HG03095 (cell line): ENCODE measurements around the gene SEC61G.

Experiments
- ATAC-seq: cut with Tn5 transposase; IDR thresholded peaks from one replicate; pipeline ENCODE4 v1.9.1; 2021; ENCODE audit warnings: moderate library complexity; ENCODE audit not compliant: unreplicated experiment

SEC61G gene

DNA sequence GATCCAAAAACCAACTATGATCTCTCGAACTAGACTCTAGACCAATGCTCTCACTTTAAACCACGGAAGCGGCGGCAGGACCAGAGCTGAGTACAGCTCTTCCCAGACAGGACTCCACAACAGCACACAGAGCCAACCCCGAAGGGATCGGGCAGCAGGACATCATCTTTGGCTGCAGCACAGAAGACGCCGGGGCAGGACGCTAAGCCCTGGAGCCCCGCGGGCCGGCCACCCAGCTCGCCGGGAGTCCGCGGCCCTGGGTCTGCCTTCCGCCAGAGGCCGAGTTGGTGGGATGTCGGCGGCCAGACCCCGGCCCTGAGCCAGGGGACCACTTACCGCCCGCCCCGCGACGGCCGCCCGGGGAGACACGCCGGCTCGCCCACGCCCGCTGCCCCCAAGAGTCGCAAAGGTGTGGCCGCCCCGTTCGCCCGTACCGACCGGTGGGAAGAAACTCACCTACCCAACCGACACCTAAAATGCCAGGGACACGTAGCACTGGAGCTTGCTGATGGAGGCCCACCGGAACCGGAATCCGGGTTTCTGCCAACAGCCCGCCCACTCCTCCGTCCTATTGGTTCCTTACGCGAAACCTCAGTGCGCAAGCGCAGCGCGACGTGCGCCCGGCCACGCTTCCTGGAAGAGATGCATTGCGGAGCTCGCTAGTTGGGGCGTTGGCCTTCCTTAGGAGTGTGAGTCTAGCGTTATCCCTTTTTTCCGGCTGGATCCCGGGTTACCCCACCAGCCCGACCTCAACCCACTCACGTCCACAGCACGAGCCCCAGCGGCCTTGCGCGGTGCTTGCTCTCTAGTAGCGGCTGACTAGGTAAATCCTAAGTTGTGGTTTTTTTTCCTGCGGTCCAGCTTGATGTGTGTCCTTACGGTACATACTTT is at the start of gene SEC61G:
TSS of gene SEC61G (minus strand) at position 510 of the 891 bp plus-strand sequence. CDS start 1,623 bp downstream, outside the sequence.
- peak; percentile 96 for ATAC-seq

DNA sequence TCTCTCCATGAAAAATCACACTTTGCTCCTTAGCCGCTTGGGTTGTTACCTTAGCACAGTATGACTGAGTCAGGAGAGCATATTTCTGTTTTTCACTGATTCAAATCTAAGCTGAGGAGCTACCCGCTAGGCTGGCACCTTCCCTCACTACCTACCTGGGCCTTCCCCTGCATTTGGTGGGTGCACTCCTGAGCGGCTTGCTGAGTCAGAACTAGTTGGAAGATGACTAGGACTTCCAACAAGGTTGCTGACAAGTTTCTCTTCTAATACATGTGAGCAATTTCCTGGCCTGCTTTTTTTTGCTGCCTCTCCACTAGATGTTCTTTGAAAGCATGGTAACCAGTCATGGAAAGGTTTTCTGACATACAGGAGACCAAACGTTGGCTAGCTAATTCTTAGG is 43.8 kb upstream of the SEC61G start:
- no peak for ATAC-seq

DNA sequence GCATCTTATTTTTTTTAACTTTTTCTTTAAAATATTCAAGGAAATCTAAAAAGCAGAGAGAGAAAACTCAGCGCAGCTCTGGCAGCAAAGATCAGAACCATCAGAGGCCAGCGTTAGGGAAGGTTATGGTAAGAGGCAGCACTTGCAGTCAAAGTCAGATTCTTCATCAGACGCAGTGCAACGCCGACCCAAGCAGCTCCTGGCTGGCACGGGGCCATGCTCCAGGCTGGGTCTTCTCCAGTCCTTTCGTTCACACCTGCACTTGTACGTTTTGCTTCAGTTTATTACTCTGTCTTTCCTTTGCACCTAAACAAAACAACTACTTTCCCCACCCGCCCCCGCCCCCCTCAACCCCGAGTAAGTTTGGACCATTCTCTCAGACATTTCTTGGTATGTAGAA is 43.1 kb upstream of the SEC61G start:
- ATAC-seq, result no peak

DNA sequence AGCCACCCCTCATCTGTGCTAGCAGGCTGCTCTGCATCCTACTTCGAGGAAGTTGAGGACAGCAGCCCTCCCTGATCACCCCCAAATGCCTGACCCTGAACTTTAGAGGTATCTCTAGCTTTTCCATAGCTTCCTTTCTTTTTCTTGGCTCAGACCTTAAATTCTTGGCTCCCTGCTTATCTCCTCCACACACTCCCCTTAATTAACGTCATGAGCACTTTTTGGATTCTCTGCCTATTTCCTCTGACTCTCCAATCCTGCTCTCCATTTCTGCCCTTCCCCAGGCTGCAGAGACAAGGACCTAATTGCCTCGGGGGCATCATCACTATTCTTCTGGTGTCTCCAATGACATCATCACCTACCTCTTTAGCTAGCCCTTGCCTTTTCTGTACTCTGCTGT is 40.8 kb upstream of the SEC61G start:
- no peak for ATAC-seq

DNA sequence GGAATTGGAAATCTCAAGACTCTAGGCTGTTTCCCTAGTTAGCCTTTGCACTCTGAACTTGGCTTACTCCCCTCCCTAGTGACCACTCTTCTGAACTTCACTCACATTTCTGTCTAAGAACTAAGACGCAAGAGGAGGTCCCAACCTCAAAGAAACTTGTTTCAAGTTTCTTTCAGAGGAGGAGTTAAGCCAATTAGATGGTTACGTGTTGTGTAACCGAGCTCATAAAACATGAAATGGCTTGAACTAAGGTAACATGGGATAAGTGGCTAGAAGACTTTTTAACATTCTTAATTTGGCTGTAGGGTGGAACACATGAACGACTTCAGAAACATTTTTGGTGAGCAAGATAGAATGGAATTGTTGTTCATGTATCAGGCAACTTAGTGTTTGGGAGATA is 39.5 kb upstream of the SEC61G start:
- ATAC-seq, result no peak

DNA sequence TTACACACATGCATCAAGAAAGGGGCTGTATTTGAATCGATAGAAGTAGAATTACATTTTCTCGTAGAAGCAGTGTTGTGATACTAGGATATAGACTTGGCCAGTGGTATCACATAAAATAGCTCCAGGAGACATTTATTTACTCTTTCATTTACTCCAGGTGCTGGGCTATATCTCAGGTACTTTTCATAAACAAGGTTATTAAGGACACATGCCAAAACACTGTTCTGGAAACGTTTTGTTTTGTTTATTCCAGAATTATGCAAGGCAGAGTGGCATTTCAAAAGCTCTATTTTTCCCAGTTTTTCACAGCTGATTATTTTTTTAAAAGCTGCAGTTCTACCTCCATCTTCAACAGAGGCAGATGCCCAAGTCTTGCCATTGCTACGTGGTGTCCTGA is 37.8 kb upstream of the SEC61G start:
- no peak for ATAC-seq

DNA sequence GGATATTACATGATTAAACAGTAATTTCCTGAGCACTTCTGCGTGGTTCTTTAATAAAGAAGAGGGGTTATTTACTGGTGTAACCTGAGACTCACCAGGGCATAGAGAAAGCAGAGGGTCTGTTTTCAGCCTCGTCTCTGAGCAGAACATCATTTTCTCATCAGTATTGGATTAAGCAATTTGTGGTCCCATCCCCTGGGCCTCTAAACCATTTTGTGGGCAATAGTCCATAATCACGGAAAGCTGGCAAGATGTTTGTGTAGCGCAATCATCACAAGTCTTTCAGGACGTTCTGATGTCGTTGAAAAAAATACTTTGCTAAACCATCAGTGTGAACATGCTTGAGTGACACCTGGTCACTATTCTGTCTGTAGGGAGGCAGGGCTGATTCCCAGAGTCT is 37.1 kb upstream of the SEC61G start:
- ATAC-seq, result no peak

DNA sequence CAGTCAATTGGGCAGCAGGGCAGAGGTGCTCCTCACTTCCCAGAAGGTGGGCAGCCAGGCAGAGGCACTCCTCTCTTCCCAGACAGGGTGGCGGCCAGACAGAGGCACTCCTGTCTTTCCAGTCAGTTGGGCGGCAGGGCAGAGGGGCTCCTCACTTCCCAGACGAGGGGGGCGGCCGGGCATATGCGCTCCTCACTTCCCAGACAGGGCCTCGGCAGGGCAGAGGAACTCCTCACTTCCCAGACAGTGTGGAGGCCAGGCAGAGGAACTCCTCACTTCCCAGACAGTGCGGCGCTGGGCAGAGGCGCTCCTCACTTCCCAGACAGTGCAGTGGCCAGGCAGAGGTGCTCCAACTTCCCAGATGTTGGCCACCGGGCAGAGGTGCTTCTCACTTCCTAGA is 33.4 kb upstream of the SEC61G start:
- ATAC-seq, result no peak

DNA sequence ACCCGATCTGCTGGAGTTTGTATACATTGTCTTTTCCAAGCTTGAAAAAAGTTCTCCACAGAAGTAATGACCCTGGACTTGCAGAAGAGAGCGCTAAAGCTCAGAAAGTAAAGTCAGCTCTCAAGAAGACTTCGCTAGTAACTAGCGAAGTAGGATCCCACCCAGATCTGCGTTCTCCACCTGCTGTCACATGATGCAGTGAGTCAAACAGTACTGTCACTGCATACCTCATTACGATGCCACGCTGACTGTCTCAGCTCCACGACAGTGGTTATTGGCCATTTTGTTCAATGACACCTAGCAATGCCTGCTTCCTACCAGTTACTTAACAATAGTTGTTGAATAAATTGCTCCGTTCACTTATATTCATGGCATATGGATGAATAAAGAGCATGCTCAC is 29.7 kb upstream of the SEC61G start:
- peak; percentile 89 for ATAC-seq

DNA sequence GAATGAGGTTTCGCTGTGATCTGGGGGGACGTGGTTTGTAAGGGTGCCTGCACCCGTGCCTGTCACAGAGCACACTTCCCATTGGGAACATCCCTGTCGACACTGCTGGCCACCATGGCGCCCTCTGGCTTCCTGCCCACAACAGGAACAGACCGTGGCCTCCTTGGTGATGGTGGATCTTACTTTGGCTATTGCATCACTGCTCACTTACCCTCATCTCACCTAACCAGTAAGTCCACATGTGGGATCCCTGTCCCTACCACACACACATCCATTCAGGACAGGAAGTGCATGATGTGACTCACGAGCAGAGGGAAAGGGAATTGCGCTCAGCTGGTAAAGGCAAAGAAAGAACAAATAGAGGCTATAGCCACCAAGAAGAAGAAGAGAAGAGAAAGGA is 26.2 kb upstream of the SEC61G start:
- no peak for ATAC-seq

DNA sequence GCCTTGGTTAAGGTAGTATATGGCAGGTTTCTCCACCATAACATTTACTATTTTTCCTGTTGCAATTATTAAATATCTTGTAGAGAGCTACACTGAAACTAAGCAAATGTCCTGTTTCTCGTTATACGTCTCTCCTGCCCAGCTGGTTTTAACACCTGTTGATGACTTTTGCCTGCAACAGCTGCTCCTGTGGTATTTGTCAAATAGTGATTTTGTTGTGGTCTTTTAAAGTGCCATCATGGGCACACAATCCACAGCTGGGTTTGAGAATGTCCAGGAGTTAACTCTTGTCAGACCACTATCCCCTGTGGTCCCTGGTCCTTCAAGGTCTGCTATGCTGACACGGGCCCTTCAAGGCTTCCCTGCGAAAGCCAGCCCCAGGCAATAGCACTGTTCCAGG is 24.9 kb upstream of the SEC61G start:
- ATAC-seq, result no peak

DNA sequence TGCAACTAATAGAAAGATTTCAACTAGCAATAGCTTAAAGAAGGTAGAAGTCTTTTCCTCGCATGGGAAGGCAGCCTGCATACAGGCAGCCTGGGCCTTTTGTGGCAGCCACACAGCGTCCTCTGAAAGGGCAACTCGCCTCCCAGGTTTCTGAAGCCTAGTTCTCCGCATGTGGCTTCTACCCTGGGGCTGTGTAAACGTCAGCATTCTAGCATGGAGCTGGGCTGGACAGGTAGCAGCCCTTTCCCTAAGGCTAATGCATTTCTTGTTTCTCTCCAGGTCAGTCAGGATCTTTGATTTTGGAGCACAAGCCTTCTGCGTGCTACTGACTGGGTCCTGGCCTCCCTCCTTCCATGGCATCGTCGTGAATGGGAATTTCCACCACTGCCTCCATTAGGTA is 23.8 kb upstream of the SEC61G start:
- ATAC-seq, result no peak

DNA sequence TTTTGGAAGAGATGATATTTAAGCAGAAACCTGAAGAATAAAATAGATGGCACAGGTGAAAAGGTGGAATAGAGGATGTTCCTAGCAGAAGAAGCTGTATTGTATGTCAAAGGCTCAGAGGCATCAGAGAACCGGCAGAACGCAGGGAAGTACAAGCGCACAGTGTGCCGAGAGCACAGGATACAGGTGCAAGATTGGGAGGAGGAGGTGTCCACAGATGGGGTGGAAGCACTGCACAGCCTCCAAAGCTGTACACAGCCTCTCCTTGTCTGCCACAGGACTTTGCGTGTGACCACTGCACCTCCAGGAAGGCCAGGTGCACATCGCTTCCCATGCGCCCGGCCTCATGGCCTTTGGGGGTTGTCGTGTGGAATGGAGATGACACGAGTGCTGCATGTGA is 23.3 kb upstream of the SEC61G start:
- ATAC-seq, result no peak

DNA sequence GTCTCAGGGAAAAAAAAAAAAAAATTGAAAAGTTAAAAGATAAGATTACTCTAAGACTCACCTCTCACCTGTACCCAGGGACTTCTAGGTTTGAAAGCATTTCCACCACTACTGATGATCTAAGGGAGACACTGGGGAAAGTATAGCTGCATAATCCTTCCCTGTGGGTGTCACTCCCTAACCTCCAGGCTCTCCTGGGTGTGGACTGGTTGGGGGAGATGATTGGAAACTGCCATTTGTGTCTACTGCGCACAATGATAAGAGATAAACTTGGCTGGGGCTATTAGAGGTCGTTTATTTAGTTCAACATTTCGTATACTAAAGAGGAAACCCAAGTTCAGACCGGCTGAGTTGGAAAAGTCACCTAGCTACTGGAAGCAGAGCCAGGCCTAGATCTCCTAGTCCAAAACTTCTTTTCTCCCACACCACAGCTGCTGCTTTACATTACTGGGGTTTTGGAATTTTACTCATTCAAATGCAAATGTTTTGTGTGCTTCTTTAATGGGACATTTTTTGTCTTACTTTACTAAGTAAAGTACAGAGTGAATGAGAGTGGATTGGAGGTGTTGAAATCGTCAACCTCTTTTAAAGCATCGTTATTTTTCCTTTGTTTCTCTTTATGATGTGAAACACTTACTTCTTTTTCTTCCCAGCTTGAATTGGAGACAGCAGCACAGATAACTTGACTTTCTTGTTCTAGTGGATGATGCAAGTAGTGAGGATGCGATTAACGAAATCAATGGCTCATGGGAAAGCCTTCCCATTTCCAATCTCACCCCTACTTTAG is 22.3 kb upstream of the SEC61G start:
- no peak for ATAC-seq

DNA sequence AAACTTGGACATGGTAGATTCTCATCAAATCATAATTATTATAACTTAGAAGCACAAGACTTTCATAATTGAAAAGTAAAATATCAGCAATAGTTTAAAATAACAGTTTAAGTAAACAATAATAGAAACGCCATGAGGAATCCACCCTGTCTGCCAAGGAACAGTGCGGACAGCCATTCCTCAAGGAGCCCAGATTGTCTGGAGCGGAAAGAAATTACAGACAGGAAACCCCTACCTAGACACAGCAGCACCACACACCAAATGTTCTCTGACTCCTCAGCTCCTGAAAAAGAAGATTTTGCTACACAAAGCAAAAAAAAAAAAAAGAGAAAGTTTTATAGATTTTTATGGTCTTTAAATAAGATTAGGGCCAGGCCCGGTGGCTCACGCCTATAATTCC is 21.5 kb upstream of the SEC61G start:
- no peak for ATAC-seq

DNA sequence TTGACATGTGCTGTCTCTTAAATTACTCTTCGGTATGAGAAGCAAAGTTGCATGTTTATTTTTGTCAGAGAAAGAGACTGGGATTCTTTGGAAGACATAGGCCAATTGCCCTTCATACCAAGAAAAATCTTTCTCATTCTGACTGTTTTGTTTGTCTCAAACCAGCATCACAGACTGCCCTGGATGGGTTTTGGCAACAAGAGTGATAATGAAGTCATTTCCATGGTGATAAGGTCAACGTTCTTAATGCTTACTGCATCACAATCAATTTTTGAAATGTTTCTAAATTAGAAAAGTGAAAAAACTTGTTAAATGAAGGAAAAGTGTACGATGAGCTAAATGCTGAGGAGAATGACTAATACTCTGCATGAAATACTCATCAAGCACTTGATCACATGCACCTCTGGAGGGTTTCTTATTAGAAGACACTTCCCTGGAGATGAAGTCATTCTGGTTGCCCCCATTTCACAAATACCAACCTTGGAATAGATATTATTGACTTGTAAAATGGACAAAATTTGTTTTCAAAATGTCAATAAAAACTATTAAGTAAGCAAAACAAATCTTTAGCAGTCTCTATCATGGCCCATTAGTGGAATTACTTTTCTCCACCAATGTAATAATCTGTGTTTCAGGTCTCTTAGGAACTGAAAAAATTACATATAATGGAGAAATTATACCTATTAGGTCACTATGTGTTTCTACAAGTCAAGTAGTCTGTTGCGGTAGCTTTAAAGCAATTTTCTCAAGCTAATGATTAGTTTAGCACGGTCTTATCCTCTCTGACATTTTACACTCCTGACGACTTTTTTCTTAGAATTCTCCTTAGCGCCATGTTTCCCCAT is 19.9 kb upstream of the SEC61G start:
- ATAC-seq, result no peak

DNA sequence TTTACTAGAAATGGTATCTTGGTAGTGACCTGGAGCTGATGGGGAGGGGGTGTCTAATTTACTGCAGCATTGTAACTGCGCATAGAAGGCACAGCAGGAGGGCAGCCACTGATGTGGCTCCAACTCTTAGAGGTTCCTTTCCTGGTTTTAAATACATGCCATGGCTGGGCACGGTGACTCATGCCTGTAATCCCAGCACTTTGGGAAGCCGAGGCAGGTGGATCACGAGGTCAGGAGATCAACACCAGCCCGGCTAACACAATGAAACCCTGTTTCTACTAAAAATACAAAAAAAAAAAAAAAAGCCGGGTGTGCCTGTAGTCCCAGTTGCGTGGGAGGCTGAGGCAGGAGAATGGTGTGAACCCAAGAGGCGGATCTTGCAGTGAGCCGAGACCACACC is 19.2 kb upstream of the SEC61G start:
- no peak for ATAC-seq

DNA sequence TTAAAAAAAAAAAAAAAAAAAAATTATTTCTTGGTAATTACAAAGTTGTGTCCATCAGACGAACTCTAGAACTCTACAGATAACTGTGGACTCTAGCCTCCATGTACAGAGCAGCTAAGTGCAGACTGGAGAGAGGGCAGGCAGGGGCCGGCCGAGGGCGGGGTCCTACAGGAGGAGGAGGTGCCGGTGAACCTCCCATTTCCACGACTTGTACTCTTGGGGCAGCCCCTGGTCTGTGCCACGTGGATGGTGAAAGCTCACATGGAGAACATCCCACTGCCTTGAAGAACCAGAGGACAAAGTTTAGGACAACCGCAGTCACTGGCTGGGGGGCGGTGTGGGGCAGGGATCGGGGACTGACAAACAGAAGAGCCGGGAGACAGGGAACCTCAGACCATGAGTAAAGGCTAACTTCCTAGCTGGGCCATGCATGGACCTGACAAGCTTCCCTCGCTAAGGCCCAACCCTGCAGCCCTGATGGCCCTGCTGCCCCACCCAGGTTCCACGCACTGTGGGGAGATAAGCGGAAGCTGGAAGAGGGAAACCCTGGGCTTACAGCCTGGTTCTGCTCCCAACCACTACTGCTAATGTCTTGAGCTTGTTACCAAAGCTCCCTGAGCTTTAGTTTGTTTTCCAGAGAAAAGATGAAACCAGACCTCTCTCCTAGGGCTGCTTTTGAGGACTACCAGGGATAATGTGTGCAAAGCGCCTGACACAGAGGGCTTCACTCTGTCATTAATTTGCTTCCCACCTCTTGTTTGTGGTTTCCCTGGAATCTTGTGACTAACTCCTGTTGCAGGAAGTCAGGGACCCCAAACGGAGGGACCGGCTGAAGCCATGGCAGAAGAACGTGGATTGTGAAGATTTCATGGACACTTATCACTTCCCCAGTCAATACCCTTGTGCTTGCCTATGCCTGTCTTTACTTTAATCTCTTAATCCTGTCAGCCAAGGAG is 16.1 kb upstream of the SEC61G start:
- no peak for ATAC-seq

DNA sequence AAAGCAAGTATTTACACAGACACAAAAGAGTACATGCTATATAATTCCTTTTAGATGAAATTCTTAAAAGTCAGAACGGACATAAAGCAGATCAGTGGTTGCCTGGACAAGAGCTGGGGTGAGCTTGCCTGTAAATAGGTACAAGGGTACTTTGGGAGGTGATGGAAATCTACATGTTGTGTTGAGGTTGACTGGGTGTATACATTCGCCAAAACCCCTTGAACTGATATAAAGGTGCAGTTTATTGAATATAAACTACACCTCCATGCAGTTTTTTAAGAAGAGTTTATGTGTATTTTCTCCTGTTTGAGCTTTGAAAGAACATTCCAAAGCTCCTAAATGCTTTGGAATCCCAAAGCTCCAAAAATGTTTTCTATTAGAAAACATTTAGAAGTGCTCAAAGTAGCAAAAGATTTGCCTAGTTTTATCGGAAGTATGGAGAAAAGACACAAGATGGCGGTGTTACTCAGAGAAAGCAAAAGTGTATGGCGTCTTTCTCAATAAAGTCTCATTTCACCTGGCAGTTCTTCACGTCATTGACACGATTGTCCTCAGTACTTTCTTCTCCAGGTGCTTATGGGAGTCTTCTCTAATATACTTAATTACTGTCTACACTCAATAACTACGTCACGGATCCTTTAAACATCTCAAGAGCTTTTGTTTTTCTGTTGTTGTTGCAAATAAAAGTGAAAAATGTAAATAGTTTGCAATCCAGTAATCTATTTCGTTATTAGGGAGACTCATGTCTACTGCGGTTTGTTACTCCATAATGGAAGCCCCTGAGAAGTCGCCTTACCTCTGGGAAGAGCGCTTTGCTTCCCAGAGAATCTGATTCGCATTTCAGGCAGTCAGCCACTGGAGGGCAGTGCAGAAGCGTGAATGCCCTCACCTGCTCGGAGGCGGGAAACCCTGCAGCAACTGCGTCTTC is 14.7 kb upstream of the SEC61G start:
- peak; percentile 76 for ATAC-seq
